HG02973 (cell line): ENCODE measurements around the gene HPF1.
"Not testable (repeated sequence)": the region's sequence is repeated elsewhere in the genome, so short reads cannot be mapped to it uniquely, and the experiment has no call there.

Experiments used
- ATAC-seq: cut with Tn5 transposase; IDR thresholded peaks from one replicate; pipeline ENCODE4 v1.9.1; 2021; ENCODE audit warnings: moderate library complexity; ENCODE audit not compliant: unreplicated experiment

HPF1 gene

GRCh38 chr4:169741569-169741968 is 16.2 kb downstream of the HPF1 start:
- ATAC-seq: no peak

- ATAC-seq: not testable (repeated sequence)
These were observed 19.1 kb downstream of the HPF1 start for GRCh38 chr4:169738604-169739003.

DNA sequence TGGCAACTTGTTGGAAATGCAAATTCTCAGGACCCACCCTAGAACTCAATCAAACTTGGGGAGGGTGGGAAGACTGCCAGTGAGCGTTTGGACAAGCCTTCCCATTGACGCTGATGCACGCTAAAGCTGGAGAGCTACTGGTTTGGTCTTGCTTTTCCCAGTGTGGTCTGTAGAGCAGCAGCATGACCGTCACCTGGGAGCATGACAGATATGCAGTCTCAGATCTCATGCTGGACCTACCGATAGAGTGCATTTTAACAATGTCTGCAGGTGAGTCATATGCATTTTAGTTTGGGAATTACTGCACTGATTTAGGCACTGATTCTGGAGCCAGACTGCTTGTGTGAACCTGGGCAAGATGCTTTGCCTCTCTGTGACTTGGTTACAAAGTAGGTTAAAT is 27.2 kb downstream of the HPF1 start:
- no peak for ATAC-seq

DNA sequence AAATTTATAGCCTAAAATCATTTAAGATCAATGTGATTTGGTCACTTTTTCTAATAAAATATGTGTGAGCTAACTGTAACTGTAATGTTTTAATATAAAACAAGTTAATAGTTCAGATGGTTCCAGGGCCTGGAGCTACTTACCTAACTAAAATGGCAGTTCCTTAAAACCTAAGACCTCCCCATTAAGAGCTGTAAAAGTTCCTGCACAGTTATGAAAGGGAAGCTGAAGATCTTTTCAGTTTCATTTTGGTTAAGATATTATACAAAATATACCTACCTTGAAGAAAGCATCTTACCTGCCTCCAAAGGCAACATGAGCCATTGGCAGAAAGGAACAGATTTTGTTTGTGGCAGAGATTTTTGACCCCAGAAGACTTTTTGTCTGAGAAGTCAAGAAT is 30.1 kb downstream of the HPF1 start:
- no peak for ATAC-seq

DNA sequence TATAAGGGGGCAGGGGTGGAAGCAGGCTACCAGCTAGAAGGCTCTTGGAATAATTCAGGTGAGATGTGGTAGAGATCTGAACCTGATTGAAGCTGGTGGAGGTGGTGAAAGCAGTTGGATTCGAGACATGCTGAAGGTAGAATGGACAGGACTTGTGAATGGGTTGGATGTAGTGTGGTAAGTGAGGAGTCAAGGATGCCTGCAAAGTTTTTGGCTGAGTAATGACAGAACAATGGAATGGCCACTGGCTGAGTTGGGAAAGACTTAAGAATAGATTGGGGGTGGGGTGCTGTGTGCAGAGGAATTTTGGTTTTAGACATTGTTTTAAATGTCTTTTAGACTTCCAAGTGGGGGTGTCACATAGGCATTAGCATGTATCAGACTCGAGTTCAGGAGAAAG is 33.5 kb downstream of the HPF1 start:
- ATAC-seq: no peak

DNA sequence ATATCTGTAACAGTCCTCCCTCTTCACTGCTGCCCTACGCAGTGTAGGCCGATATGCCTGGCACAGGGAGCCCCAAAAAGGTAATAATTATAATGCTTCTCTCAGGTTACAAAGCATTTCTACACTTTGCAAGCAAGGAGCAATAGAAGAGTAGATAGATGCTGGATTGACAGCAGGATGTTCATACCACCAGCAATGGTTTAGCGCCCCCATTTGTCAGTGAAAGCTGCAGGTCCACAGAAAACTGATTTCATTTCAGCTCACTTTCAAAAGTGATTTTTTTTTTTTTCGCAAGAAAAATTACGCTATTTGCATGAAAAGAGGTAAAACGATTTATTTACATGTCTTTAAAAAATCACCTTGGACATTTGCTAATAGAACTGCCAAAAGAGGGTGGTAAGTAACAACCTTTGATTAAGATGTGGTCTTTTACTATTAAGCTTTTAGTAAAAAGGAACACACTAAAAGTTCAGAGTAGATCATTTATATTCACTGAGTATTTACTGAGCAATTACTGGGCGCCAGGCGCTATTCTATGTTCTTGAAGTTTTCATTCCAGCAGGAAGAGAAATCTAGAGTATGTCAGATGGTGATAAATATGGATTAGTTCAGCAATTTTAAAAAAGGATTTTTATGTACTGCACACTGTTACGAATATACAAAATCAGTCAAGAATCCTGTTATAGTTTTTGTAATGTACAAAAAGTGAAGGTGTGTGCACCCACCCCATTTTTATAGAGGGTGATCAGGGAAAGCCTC is 34.4 kb downstream of the HPF1 start:
- no peak for ATAC-seq

GRCh38 chr4:169720529-169720928 is 37.2 kb downstream of the HPF1 start:
- ATAC-seq: no peak

DNA sequence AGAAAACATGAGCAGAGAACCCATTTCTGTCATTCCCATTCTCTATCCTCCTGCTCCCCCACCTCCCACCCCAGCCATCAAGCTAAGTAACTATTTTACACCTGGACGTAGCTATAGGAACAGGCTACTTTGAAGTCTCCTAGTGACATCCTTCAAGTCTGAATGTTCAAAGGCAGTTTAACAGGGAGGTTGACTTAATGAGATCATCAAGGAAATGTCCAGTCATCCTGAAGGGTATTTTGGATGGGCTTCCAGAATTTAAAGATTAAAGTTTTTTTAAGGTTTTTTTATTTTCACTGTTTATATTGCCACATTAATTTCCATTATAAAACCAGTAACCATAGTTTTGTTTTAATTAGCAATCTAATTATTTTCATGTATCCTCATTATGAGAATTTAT is 41.1 kb downstream of the HPF1 start:
- ATAC-seq: no peak

- no peak for ATAC-seq
These were observed 41.9 kb downstream of the HPF1 start for GRCh38 chr4:169715826-169716225.

DNA sequence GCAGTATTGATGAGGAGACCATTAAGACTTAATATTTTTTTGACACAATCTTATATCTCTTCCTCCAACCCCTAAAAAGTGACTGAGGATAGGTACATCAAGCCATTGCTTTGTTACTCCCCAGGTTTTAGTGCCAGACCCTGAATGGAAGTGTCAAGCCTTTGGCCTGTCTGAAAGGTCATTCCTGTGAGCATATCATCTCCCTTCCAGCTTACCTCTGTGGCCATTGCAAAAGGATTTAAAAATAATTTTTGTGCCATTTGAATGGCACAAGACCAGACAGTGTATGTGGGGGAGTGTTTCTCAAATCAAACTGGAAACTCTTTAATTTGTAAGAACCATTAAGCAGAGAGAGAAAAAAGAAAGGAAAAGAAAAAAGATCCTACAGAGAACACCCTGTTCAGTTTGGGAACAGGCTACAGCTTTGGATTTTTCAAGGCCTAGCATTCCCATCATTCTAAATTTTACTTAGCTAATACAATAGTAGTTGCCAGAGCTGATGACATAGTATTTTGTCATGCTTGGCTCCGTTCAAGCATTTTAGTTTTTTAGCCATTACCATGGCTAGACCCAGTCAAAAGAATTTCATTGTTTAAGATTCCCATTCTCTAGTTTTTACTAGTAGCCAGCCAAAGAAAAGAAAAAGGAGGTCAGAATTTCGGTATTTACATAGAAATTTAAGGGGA is 49.6 kb downstream of the HPF1 start:
- no peak for ATAC-seq

DNA sequence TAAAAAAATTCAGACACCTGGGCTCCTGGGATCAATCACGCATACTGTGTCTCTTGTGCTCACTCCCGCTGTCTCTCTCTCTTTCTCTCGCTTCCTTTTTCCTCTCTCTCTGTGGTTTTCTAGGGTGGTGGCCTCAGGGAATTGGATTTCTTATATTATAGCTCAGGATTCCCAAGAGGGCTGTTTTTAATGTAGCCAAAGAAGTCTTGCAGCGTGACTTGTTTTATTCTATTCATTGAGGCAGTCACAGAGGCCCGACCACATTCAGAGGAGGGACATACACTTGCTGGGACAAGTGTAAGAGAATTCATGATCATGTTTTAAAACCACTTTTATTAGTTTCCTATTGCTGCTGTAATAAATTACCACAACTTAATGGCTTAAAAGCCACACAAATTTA is 59.4 kb downstream of the HPF1 start:
- no peak for ATAC-seq

DNA sequence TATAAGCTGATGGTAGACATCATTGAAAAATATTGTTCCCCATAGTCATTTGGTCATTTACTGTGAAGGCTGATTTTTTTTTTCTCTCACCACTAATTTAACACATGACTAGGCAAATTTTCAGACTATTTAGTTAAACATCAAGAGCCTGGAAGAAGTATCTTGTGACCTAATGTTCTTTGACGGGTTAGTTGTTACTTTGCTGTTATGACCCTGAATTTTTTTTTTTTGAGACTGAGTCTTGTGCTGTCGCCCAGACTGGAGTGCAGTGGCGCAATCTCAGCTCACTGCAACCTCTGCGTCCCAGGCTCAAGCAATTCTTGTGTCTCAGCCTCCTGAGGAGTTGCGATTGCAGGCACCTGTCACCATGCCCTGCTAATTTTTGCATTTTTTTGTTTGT is 67.0 kb downstream of the HPF1 start:
- ATAC-seq: no peak

DNA sequence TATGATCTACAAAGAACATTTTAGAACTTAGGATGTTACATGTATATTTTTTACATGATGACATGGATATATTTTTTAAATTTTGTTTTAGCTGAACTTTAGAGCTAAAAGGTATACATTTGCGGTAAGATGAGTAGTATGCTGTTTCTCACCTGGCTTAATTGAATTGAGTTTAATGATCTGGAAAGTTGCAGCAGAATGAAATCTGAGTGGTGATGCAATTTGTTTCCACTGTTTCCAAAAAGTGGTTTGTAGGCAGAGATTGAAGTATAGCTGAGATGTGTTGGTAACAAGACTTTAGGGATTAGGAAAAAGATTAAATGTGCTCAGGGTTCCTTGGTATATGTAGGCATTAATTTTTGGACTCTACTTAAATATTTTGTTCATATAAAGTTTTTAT is 68.1 kb downstream of the HPF1 start:
- ATAC-seq: no peak

- ATAC-seq: no peak
These were observed 75.2 kb downstream of the HPF1 start for GRCh38 chr4:169682372-169683047.
